Measurements from ENCODE around the gene PGBD5.

DNA sequence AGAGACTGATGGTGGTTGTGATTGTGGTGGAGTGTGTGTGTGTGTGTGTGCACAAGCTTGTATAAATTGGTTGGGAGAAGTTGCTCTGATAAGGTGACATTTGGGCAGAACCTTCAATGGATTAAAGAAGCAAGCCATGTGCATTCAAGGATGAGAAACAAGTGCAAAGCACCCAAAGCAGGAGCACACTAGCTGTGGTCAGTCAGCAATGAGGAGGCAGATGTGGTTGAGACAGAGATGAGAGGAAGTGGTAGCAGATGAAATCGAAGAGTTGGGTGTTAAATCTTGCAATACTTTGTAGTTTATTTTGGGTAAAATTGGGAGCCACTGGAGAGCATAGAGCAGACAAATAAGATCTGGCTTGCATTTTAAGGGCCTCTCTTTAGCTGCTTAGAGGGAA, 4.4 kb upstream of the PGBD5 start:
- TF ChIP-seq, protein P1, sequence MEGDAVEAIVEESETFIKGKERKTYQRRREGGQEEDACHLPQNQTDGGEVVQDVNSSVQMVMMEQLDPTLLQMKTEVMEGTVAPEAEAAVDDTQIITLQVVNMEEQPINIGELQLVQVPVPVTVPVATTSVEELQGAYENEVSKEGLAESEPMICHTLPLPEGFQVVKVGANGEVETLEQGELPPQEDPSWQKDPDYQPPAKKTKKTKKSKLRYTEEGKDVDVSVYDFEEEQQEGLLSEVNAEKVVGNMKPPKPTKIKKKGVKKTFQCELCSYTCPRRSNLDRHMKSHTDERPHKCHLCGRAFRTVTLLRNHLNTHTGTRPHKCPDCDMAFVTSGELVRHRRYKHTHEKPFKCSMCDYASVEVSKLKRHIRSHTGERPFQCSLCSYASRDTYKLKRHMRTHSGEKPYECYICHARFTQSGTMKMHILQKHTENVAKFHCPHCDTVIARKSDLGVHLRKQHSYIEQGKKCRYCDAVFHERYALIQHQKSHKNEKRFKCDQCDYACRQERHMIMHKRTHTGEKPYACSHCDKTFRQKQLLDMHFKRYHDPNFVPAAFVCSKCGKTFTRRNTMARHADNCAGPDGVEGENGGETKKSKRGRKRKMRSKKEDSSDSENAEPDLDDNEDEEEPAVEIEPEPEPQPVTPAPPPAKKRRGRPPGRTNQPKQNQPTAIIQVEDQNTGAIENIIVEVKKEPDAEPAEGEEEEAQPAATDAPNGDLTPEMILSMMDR (IDR thresholded peaks at IDR 0.05), result no peak
- TF ChIP-seq POLR2AphosphoS5 (IDR thresholded peaks at IDR 0.05) (no peak), POLR2A (IDR thresholded peaks at IDR 0.05) (no peak), EP300 (IDR thresholded peaks at IDR 0.05; ENCODE audit: low read depth) (no peak)

All from transverse colon (tissue), 4 donors.